ENCODE data around the gene CEACAM16. TPM values are rescaled to one million over a fixed set of nuclear protein-coding genes. Genes with fewer than 3 reads are reported as not detected.

Gene CEACAM16
- total RNA-seq, 1 donor from 2014 or later, result not detected

- intact Hi-C loops (cut with DNase I), result no loop called here
Measured at GRCh38 chr19:44738603-44739558, 39.9 kb downstream of the CEACAM16 start.

GRCh38 chr19:44740351-44740824 lies 41.4 kb downstream of the CEACAM16 start:
- Histone ChIP-seq H3K27ac (no peak overlapping the region), H3K36me3 (no peaks in the 10 kb centered on the region), H3K4me3 (no peak overlapping the region), H3K4me1 (peaks cover 59% of the 10 kb centered on the region), H3K27me3 (no peaks in the 10 kb centered on the region), H3K9me3 (no peaks in the 10 kb centered on the region)
- intact Hi-C loops (cut with DNase I), result no loop called here
- DNase-seq (no peak), ATAC-seq (no peak)
- no peak for TF ChIP-seq CTCF (IDR thresholded peaks at IDR 0.05)

More at GRCh38 chr19:44738603-44739558, 39.9 kb downstream of the CEACAM16 start:
- Histone ChIP-seq H3K9me3 (no peaks in the 10 kb centered on the region), H3K4me1 (peaks cover 46% of the 10 kb centered on the region), H3K27ac (peak overlapping the region; percentile 24), H3K4me3 (no peak overlapping the region), H3K36me3 (no peaks in the 10 kb centered on the region), H3K27me3 (no peaks in the 10 kb centered on the region)
- ATAC-seq (peak; percentile 19), DNase-seq (no peak)
- no peak for TF ChIP-seq CTCF (IDR thresholded peaks at IDR 0.05)

GRCh38 chr19:44741258-44741731 lies 42.3 kb downstream of the CEACAM16 start:
- peak overlapping the region; percentile 87 for H3K27ac ChIP-seq
- H3K4me1 ChIP-seq, result peaks cover 64% of the 10 kb centered on the region
- no peak for ATAC-seq
- TF ChIP-seq CTCF (IDR thresholded peaks at IDR 0.05), result no peak
- intact Hi-C loops (cut with DNase I), result no loop called here
- no peaks in the 10 kb centered on the region for H3K36me3 ChIP-seq
- no peak overlapping the region for H3K4me3 ChIP-seq
- DNase-seq, result no peak
- no peaks in the 10 kb centered on the region for H3K27me3 ChIP-seq
- H3K9me3 ChIP-seq, result no peaks in the 10 kb centered on the region

GRCh38 chr19:44741841-44742329 lies 42.9 kb downstream of the CEACAM16 start:
- DNase-seq, result peak; percentile 98
- Histone ChIP-seq H3K36me3 (no peaks in the 10 kb centered on the region), H3K4me3 (no peak overlapping the region), H3K27me3 (no peaks in the 10 kb centered on the region), H3K9me3 (no peaks in the 10 kb centered on the region), H3K27ac (peak overlapping the region; percentile 87), H3K4me1 (peaks cover 68% of the 10 kb centered on the region)
- intact Hi-C loops (cut with DNase I), result no loop called here
- no peak for TF ChIP-seq CTCF (IDR thresholded peaks at IDR 0.05)
- ATAC-seq, result peak; percentile 94

- no peak overlapping the region for H3K4me3 ChIP-seq
- no peak for TF ChIP-seq CTCF (IDR thresholded peaks at IDR 0.05)
- H3K4me1 ChIP-seq, result peaks cover 72% of the 10 kb centered on the region
Measured at GRCh38 chr19:44742330-44743061, 43.5 kb downstream of the CEACAM16 start.

More at GRCh38 chr19:44742330-44743061, 43.5 kb downstream of the CEACAM16 start:
- intact Hi-C loops (cut with DNase I), result no loop called here
- Histone ChIP-seq H3K9me3 (no peaks in the 10 kb centered on the region), H3K27me3 (no peaks in the 10 kb centered on the region), H3K36me3 (no peaks in the 10 kb centered on the region), H3K27ac (peak overlapping the region; percentile 87)
- no peak for DNase-seq
- no peak for ATAC-seq
